Endothelial cell of umbilical vein (primary cell): ENCODE results near the gene RENBP. TPM values are rescaled to one million over a fixed set of nuclear protein-coding genes. Genes with fewer than 3 reads are reported as not detected.

Source experiments
- BruUV-seq: library from RNA; stranded (reverse); fragments of 400-500 nt; replicated peaks from 2 replicates; lab custom pipeline; 2021; lab: Mats Ljungman, UMichigan
- CTCF ChIA-PET: fragments of 300-600, 350-600 bp; sonication (Branson Sonifier 250); formaldehyde crosslinking; loops from one replicate; lab custom pipeline; 2021; ENCODE audit warnings: antibody characterized with exemption, inconsistent platforms; lab: Charles Lee
- POLR2A ChIA-PET: fragments of 300-600, 350-600 bp; sonication (Branson Sonifier 250); formaldehyde crosslinking; loops from one replicate; lab custom pipeline; 2021; ENCODE audit warnings: antibody characterized with exemption, inconsistent platforms; lab: Charles Lee
- DNase-seq: peaks from one replicate; pipeline ENCODE4 v3.0.0-alpha.2; 2011; ENCODE audit warnings: low read depth, low spot score
- FAIRE-seq: peaks from 2 replicates; lab custom pipeline; 2011; peaks lifted over from hg19 to GRCh38; lab: Jason Lieb, UNC
- H2AFZ ChIP-seq: 2 replicates; pipeline ENCODE4 v1.6.0; 2012; ENCODE audit warnings: low read depth, low read length, control low read depth, inconsistent platforms
- H3K27ac ChIP-seq: 2 replicates; pipeline ENCODE4 v1.5.1; 2011; ENCODE audit warnings: low read depth, mild to moderate bottlenecking, control low read depth, low read length, moderate library complexity; ENCODE audit not compliant: insufficient read depth
- H3K27me3 ChIP-seq, 2 experiments: 2 replicates each; pipeline versions ENCODE4 v1.6.0 to v1.6.1; 2011; ENCODE audit warnings: low read length in 2 of 2, mixed read lengths in 1 of 2; ENCODE audit not compliant: control insufficient read depth in 2 of 2, insufficient read depth in 2 of 2
- H3K36me3 ChIP-seq, 2 experiments: 2 replicates in 1 of 2; 3 replicates in 1 of 2; pipeline ENCODE4 v1.5.1; 2011; ENCODE audit warnings: low read length in 2 of 2, mild to moderate bottlenecking in 1 of 2, moderate library complexity in 1 of 2; ENCODE audit not compliant: control insufficient read depth in 2 of 2, insufficient read depth in 2 of 2; ENCODE audit errors: extremely low read depth in 1 of 2
- H3K4me1 ChIP-seq: 3 replicates; pipeline ENCODE4 v1.5.1; 2011; ENCODE audit warnings: mild to moderate bottlenecking, low read length; ENCODE audit not compliant: control insufficient read depth, insufficient read depth; ENCODE audit errors: extremely low read depth
- H3K4me2 ChIP-seq: 2 replicates; pipeline ENCODE4 v1.6.1; 2011; ENCODE audit warnings: low read length, control low read depth, mixed read lengths; ENCODE audit not compliant: insufficient read depth
- H3K4me3 ChIP-seq, 3 experiments: fragments of 200-600 bp in 1 of 3; sonication (generic), shearing (Covaris generic) in 1 of 3; replicated peaks in 1 of 3; 2 replicates each; pipeline ENCODE4 v1.5.1; 2011 to 2016; ENCODE audit warnings: control low read depth in 3 of 3, low read length in 3 of 3, mild to moderate bottlenecking in 2 of 3, inconsistent platforms in 1 of 3, low read depth in 1 of 3, moderate library complexity in 1 of 3; ENCODE audit not compliant: insufficient read depth in 1 of 3
- H3K79me2 ChIP-seq: 2 replicates; pipeline ENCODE4 v1.6.0; 2012; ENCODE audit warnings: low read length, inconsistent platforms; ENCODE audit not compliant: control insufficient read depth, insufficient read depth
- H3K9ac ChIP-seq: replicated peaks from 2 replicates; pipeline ENCODE3; 2011; ENCODE audit warnings: low read length, control low read depth; ENCODE audit not compliant: insufficient read depth; ENCODE audit errors: extremely low read depth
- H3K9me1 ChIP-seq: replicated peaks from 3 replicates; pipeline ENCODE4 v1.6.0; 2011; ENCODE audit warnings: mild to moderate bottlenecking, low read length; ENCODE audit not compliant: control insufficient read depth, insufficient read depth; ENCODE audit errors: extremely low read depth
- H3K9me3 ChIP-seq: replicated peaks from 2 replicates; pipeline ENCODE4 v1.5.1; 2012; ENCODE audit warnings: low read length, inconsistent platforms; ENCODE audit not compliant: control insufficient read depth, insufficient read depth
- H4K20me1 ChIP-seq: replicated peaks from 2 replicates; pipeline ENCODE3; 2011; ENCODE audit warnings: mild to moderate bottlenecking, low read length; ENCODE audit not compliant: control insufficient read depth, insufficient read depth; ENCODE audit errors: extremely low read depth
- EZH2 ChIP-seq: IDR thresholded peaks from 2 replicates; pipeline ENCODE4 v1.6.1; 2012; ENCODE audit warnings: borderline replicate concordance, low read depth, mild to moderate bottlenecking, moderate library complexity, low read length, inconsistent platforms; ENCODE audit not compliant: severe bottlenecking
- POLR2A ChIP-seq: IDR thresholded peaks from 2 replicates; pipeline ENCODE4 v1.6.1; 2012; ENCODE audit warnings: low read depth, mild to moderate bottlenecking, control low read depth, low read length
- dilution Hi-C: fragments of 300-500 bp; cut with MboI; formaldehyde crosslinking; loops from one replicate; pipeline ENCODE4 v1.15.0; 2019; ENCODE audit warnings: low sequenced_read_pairs; ENCODE audit not compliant: extremely low pct_ligation_motif_present
- intact Hi-C: fragments of 100-400 bp; cut with micrococcal nuclease; formaldehyde crosslinking; loops from one replicate; pipeline ENCODE4 v1.10.0; 2022
- microRNA-seq: library from miRNA; unstranded; fragments of <30 nt; microRNA quantifications from one replicate; pipeline ENCODE4 v1.2.0, GENCODE V29; 2021; ENCODE audit warnings: borderline number of aligned reads, borderline replicate concordance
- polyA plus RNA-seq, 4 experiments: library from polyadenylated mRNA; depleted of rRNA in 3 of 4; stranded (reverse) in 3 of 4; unstranded in 1 of 4; fragments of >200 nt; gene quantifications; 2 replicates each; pipeline versions ENCODE4 v1.2.1 to v1.2.3, GENCODE V29; 2011 to 2012; ENCODE audit warnings: missing spikeins in 1 of 4
- small RNA-seq: library from RNA; depleted of rRNA; stranded (forward); fragments of <200 nt; gene quantifications from one replicate; pipeline ENCODE3, GENCODE V24; 2012; ENCODE audit warnings: low replicate concordance, low read depth; ENCODE audit not compliant: insufficient read depth, insufficient read length
- total RNA-seq: library from RNA; stranded (reverse); gene quantifications from 2 replicates; pipeline ENCODE4 v1.2.3, GENCODE V29; 2021

Gene RENBP
- total and polyA plus RNA-seq, 2 donors (not counting 3 experiments of a cell fraction or from before 2014, with no cell fraction given): 8.0 to 16.0 TPM

GRCh38 chrX:153885968-153886903 is 58.2 kb downstream of the RENBP start, which contains the start of gene L1CAM:
TSS of gene L1CAM (minus strand) at chrX:153886173. CDS start at chrX:153875836, 10,337 bp downstream.
- intact Hi-C loops (loop anchor here (10.0 kb wide), 1 partner anchor 71 kb away; no protein-coding TSS in a partner anchor), dilution Hi-C loops (no loop called here)
- Histone ChIP-seq H3K79me2 (no peaks in the 10 kb centered on the region), H3K4me3 (no peak within 1 kb of the TSS), H3K9ac (no peak within 1 kb of the TSS), H3K9me3 (no peaks in the 10 kb centered on the region), H3K4me2 (no peak within 1 kb of the TSS), H3K9me1 (no peaks in the 10 kb centered on the region), H4K20me1 (no peaks in the 10 kb centered on the region), H3K27ac (no peak within 1 kb of the TSS), H3K4me1 (no peaks in the 10 kb centered on the region), H3K36me3 (no peaks in the 10 kb centered on the region), H3K27me3 (peaks cover 28 to 32% of the 10 kb centered on the region in 2 experiments), H2AFZ (no peak within 1 kb of the TSS)
- TF ChIP-seq EZH2 (peak; percentile 55), POLR2A (no peak)
- ChIA-PET CTCF (no interaction called here), POLR2A (no interaction called here)
- BruUV-seq: no TSS peak
- DNase-seq: no peak
- no peak for FAIRE-seq

Small RNA genes within 50 kb of the gene (microRNA-seq; reads per million reads assigned to microRNA genes)
- gene MIR3202-1 (not detected), gene MIR3202-2 (not detected)

Small RNA genes within 50 kb of the gene (small RNA-seq; reads per million reads assigned to genes)
- gene MIR3202-1: not detected

Other genes with a start within 250 kb of the RENBP start
- gene BCAP31, start 220.3 kb downstream of the RENBP start, total RNA-seq: 198 and 203 TPM in 2 replicates
- 169 and 220 TPM in 2 replicates for gene BCAP31, start 220.3 kb downstream of the RENBP start, polyA plus RNA-seq
- 12.9 and 14.3 TPM in 2 replicates for gene ABCD1, start 219.8 kb downstream of the RENBP start, total RNA-seq
- 9.1 and 11.3 TPM in 2 replicates for gene ABCD1, start 219.8 kb downstream of the RENBP start, polyA plus RNA-seq
- gene PLXNB3, start 180.4 kb downstream of the RENBP start, total RNA-seq: 29.7 and 31.4 TPM in 2 replicates
- 19.0 and 27.1 TPM in 2 replicates for gene PLXNB3, start 180.4 kb downstream of the RENBP start, polyA plus RNA-seq
- 0.18 and 0.40 TPM in 2 replicates for gene SRPK3, start 163.6 kb downstream of the RENBP start, total RNA-seq
- 0.25 and 0.29 TPM in 2 replicates for gene SRPK3, start 163.6 kb downstream of the RENBP start, polyA plus RNA-seq
- 57.7 and 60.7 TPM in 2 replicates for gene IDH3G, start 150.3 kb downstream of the RENBP start, total RNA-seq
- gene IDH3G, start 150.3 kb downstream of the RENBP start, polyA plus RNA-seq: 116 and 128 TPM in 2 replicates
- gene SSR4, start 150.0 kb downstream of the RENBP start, total RNA-seq: 235 and 242 TPM in 2 replicates
- gene SSR4, start 150.0 kb downstream of the RENBP start, polyA plus RNA-seq: 732 and 1,321 TPM in 2 replicates
- gene PDZD4, start 114.1 kb downstream of the RENBP start, total RNA-seq: 0.09 TPM in 2 replicates
- gene PDZD4, start 114.1 kb downstream of the RENBP start, polyA plus RNA-seq: 0.07 and 0.08 TPM in 2 replicates
- gene L1CAM, start 58.5 kb downstream of the RENBP start, total RNA-seq: not detected in 2 replicates
- 0.01 and 0.02 TPM in 2 replicates for gene L1CAM, start 58.5 kb downstream of the RENBP start, polyA plus RNA-seq
- gene AVPR2, start 40.0 kb downstream of the RENBP start, total RNA-seq: not detected in 2 replicates
- gene AVPR2, start 40.0 kb downstream of the RENBP start, polyA plus RNA-seq: not detected in 2 replicates
- gene ARHGAP4, start 18.4 kb downstream of the RENBP start, total RNA-seq: 31.9 and 33.3 TPM in 2 replicates
- gene ARHGAP4, start 18.4 kb downstream of the RENBP start, polyA plus RNA-seq: 20.9 and 24.5 TPM in 2 replicates
- 143 and 144 TPM in 2 replicates for gene NAA10, start 9.6 kb downstream of the RENBP start, total RNA-seq
- 141 and 169 TPM in 2 replicates for gene NAA10, start 9.6 kb downstream of the RENBP start, polyA plus RNA-seq
- gene HCFC1, start 27.2 kb upstream of the RENBP start, total RNA-seq: 80.9 and 85.9 TPM in 2 replicates
- gene HCFC1, start 27.2 kb upstream of the RENBP start, polyA plus RNA-seq: 14.6 and 15.9 TPM in 2 replicates
- gene TMEM187, start 28.1 kb upstream of the RENBP start, total RNA-seq: 2.6 and 4.1 TPM in 2 replicates
- gene TMEM187, start 28.1 kb upstream of the RENBP start, polyA plus RNA-seq: 15.7 and 19.0 TPM in 2 replicates
- gene IRAK1, start 75.3 kb upstream of the RENBP start, total RNA-seq: 136 and 138 TPM in 2 replicates
- gene IRAK1, start 75.3 kb upstream of the RENBP start, polyA plus RNA-seq: 63.6 and 74.7 TPM in 2 replicates
- gene MECP2, start 153.1 kb upstream of the RENBP start, total RNA-seq: 40.9 and 45.3 TPM in 2 replicates
- gene MECP2, start 153.1 kb upstream of the RENBP start, polyA plus RNA-seq: 7.7 and 9.0 TPM in 2 replicates
- gene OPN1LW, start 199.6 kb upstream of the RENBP start, total RNA-seq: not detected in 2 replicates
- gene OPN1LW, start 199.6 kb upstream of the RENBP start, polyA plus RNA-seq: not detected in 2 replicates
- not detected in 2 replicates for gene OPN1MW, start 238.0 kb upstream of the RENBP start, total RNA-seq
- gene OPN1MW, start 238.0 kb upstream of the RENBP start, polyA plus RNA-seq: 0.10 TPM in 1 of 2 replicates, not detected in the other